HG03060 (cell line): ENCODE measurements around the gene NKIRAS1.
A peak's percentile ranks its signal among the peaks of the same experiment; 100 is the strongest.
"Not testable (repeated sequence)": the region's sequence is repeated elsewhere in the genome, so short reads cannot be mapped to it uniquely, and the experiment has no call there.

ENCODE experiments used
- ATAC-seq: cut with Tn5 transposase; IDR thresholded peaks from one replicate; pipeline ENCODE4 v1.9.1; 2021; ENCODE audit warnings: low read depth, moderate number of reproducible peaks; ENCODE audit not compliant: unreplicated experiment

Gene NKIRAS1

GRCh38 chr3:23873941-23874340, 42.8 kb downstream of the NKIRAS1 start:
- no peak for ATAC-seq

- ATAC-seq, result no peak
Observed at GRCh38 chr3:23872330-23872729, 44.5 kb downstream of the NKIRAS1 start.

- ATAC-seq, result not testable (repeated sequence)
Observed at GRCh38 chr3:23871361-23871760, 45.4 kb downstream of the NKIRAS1 start.

GRCh38 chr3:23870663-23871043, 46.1 kb downstream of the NKIRAS1 start:
- ATAC-seq, result not testable (repeated sequence)

GRCh38 chr3:23869977-23870662, 46.7 kb downstream of the NKIRAS1 start:
- no peak for ATAC-seq

- ATAC-seq, result no peak
Observed at GRCh38 chr3:23867838-23868237, 49.0 kb downstream of the NKIRAS1 start.

GRCh38 chr3:23867400-23867799, 49.4 kb downstream of the NKIRAS1 start:
- no peak for ATAC-seq

GRCh38 chr3:23865595-23866396, 51.0 kb downstream of the NKIRAS1 start:
- peak; percentile 95 for ATAC-seq

- no peak for ATAC-seq
Observed at GRCh38 chr3:23864931-23865330, 51.9 kb downstream of the NKIRAS1 start.

GRCh38 chr3:23863060-23863459, 53.7 kb downstream of the NKIRAS1 start:
- ATAC-seq, result no peak

- no peak for ATAC-seq
Observed at GRCh38 chr3:23861689-23862088, 55.1 kb downstream of the NKIRAS1 start.

GRCh38 chr3:23859839-23860382, 56.9 kb downstream of the NKIRAS1 start:
- ATAC-seq, result no peak

GRCh38 chr3:23859012-23859743, 57.6 kb downstream of the NKIRAS1 start:
- ATAC-seq, result no peak

- no peak for ATAC-seq
Observed at GRCh38 chr3:23856286-23856685, 60.5 kb downstream of the NKIRAS1 start.

- ATAC-seq, result not testable (repeated sequence)
Observed at GRCh38 chr3:23849462-23849861, 67.3 kb downstream of the NKIRAS1 start.

GRCh38 chr3:23845326-23846216, 71.2 kb downstream of the NKIRAS1 start:
- ATAC-seq, result no peak

GRCh38 chr3:23843869-23844268, 72.9 kb downstream of the NKIRAS1 start:
- no peak for ATAC-seq
